Head of caudate nucleus (tissue), 42 donors: ENCODE data around the gene RTP3.
A peak's percentile ranks its signal among the peaks of the same experiment; 100 is the strongest.

Source experiments
- DNase-seq, 42 donors: peaks; one replicate each; pipeline versions ENCODE4 v3.0.0 to v3.0.0-alpha.2; 2020 to 2021; ENCODE audit warnings: mixed read lengths in 7 of 42
- intact Hi-C: fragments of 100-400 bp; cut with DNase I; formaldehyde crosslinking; loops from one replicate; pipeline ENCODE4 v1.15.0; 2022

The RTP3 gene

GRCh38 chr3:46467562-46467961, 30.2 kb upstream of the RTP3 start:
- intact Hi-C loops = no loop called here
- DNase-seq = peak in 1 of 42 donors; percentile 3

GRCh38 chr3:46468753-46469600, 28.8 kb upstream of the RTP3 start:
- intact Hi-C loops = no loop called here
- peak in 3 of 42 donors; percentile 6 to 25 (median 8) for DNase-seq

- peak in 5 of 42 donors; percentile 6 to 18 (median 17) for DNase-seq
- intact Hi-C loops = no loop called here
Measured at GRCh38 chr3:46469680-46470357, 28.0 kb upstream of the RTP3 start.

- intact Hi-C loops = no loop called here
- DNase-seq = peak in 4 of 42 donors; percentile 2 to 20 (median 12)
Measured at GRCh38 chr3:46470831-46471230, 26.9 kb upstream of the RTP3 start.

- intact Hi-C loops = no loop called here
- DNase-seq = peak in 5 of 42 donors; percentile 1 to 28 (median 18)
Measured at GRCh38 chr3:46471371-46471914, 26.3 kb upstream of the RTP3 start.

GRCh38 chr3:46472736-46473135, 25.0 kb upstream of the RTP3 start:
- intact Hi-C loops = no loop called here

GRCh38 chr3:46477145-46477544, 20.6 kb upstream of the RTP3 start:
- DNase-seq = peak in 2 of 42 donors; percentile 1 to 5
- intact Hi-C loops = no loop called here

More at GRCh38 chr3:46472736-46473135, 25.0 kb upstream of the RTP3 start:
- DNase-seq = peak in 3 of 42 donors; percentile 0 to 13 (median 4)

- DNase-seq = peak in 3 of 42 donors; percentile 3 to 9 (median 5)
- intact Hi-C loops = no loop called here
Measured at GRCh38 chr3:46477756-46478155, 20.0 kb upstream of the RTP3 start.

GRCh38 chr3:46478341-46478740, 19.4 kb upstream of the RTP3 start:
- peak in 1 of 42 donors; percentile 1 for DNase-seq
- intact Hi-C loops = no loop called here

GRCh38 chr3:46479021-46479420, 18.8 kb upstream of the RTP3 start:
- intact Hi-C loops = no loop called here
- DNase-seq = no peak

GRCh38 chr3:46479696-46480095, 18.1 kb upstream of the RTP3 start:
- intact Hi-C loops = no loop called here
- DNase-seq = peak in 1 of 42 donors; percentile 3

GRCh38 chr3:46480491-46481195, 17.1 kb upstream of the RTP3 start:
- peak in 20 of 42 donors; percentile 3 to 72 (median 40) for DNase-seq
- intact Hi-C loops = no loop called here

- intact Hi-C loops = no loop called here
- peak in 1 of 42 donors; percentile 7 for DNase-seq
Measured at GRCh38 chr3:46481636-46482035, 16.1 kb upstream of the RTP3 start.

- peak in 1 of 42 donors; percentile 22 for DNase-seq
- intact Hi-C loops = no loop called here
Measured at GRCh38 chr3:46482632-46483350, 15.0 kb upstream of the RTP3 start.

- intact Hi-C loops = no loop called here
- DNase-seq = no peak
Measured at GRCh38 chr3:46483825-46484224, 14.0 kb upstream of the RTP3 start.

- no peak for DNase-seq
- intact Hi-C loops = no loop called here
Measured at GRCh38 chr3:46484388-46484787, 13.4 kb upstream of the RTP3 start.

- peak in 2 of 42 donors; percentile 3 to 22 for DNase-seq
- intact Hi-C loops = loop anchor here (5.0 kb wide), 1 partner anchor 147 kb away; no protein-coding TSS in a partner anchor
Measured at GRCh38 chr3:46484911-46485778, 12.6 kb upstream of the RTP3 start.
